SU-DHL-6 (cell line): Measurements from ENCODE around the gene TTF1.

Experiments used
- EZH2phosphoT487 ChIP-seq: fragments of 200-600 bp; sonication (generic), shearing (Covaris generic); conservative IDR thresholded peaks from 2 replicates; pipeline ENCODE4 v1.6.1; 2018; ENCODE audit warnings: mild to moderate bottlenecking, antibody characterized with exemption, low read length, moderate library complexity, mixed read lengths
- TF ChIP-seq, protein P1 (sequence below): fragments of 200-600 bp; sonication (generic); IDR thresholded peaks from one replicate; pipeline ENCODE4 v1.5.1; 2017; ENCODE audit warnings: antibody characterized with exemption, mild to moderate bottlenecking, low read length, moderate library complexity; ENCODE audit not compliant: insufficient read depth, poor library complexity, severe bottlenecking

DNA sequence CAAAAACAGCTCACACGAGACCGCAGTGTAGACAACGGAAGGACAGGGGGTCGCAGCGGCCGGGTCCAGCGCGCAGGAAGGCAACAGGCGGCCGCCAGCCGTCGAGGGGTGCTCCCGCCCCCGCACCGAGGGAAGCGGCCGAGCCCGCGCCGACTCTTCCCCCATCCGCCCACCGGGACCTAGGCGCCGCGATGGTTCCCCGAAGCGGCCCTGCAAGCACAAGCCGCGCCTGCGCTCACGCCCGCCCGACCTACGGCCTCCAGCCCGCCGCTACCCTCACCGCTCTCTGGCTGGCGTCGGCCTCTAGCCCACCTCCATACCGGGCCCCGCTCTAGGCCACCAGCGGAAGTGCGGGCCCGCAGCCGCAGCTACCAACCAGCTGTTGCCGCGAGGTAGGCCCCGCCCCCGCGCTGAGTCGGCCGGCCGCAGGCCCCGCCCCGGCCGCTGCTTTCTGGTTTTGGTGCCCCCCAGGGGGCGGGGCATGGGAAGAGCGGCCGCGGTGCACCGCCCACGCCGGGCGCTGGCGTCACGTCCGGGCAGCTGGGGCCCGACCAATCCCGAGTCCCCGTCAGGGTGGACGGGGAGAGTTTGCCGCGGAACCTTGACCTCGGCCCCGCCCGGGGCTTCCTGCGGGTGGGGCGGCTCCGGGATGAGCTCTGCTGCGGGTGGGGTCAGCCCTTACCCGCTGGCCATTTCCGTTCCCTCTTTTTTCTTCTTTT, 51.8 kb downstream of the TTF1 start, which contains the start of gene SETX:
- TF ChIP-seq, protein P1, sequence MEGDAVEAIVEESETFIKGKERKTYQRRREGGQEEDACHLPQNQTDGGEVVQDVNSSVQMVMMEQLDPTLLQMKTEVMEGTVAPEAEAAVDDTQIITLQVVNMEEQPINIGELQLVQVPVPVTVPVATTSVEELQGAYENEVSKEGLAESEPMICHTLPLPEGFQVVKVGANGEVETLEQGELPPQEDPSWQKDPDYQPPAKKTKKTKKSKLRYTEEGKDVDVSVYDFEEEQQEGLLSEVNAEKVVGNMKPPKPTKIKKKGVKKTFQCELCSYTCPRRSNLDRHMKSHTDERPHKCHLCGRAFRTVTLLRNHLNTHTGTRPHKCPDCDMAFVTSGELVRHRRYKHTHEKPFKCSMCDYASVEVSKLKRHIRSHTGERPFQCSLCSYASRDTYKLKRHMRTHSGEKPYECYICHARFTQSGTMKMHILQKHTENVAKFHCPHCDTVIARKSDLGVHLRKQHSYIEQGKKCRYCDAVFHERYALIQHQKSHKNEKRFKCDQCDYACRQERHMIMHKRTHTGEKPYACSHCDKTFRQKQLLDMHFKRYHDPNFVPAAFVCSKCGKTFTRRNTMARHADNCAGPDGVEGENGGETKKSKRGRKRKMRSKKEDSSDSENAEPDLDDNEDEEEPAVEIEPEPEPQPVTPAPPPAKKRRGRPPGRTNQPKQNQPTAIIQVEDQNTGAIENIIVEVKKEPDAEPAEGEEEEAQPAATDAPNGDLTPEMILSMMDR, result no peak
- TF ChIP-seq EZH2phosphoT487, result no peak
